ENCODE data around the gene LHFPL3.

LHFPL3 gene

GRCh38 chr7:104794154-104794553 is 465.8 kb downstream of the LHFPL3 start:
- H3K27ac ChIP-seq (replicated peaks), result no peak overlapping the region
- TF ChIP-seq, protein P1, sequence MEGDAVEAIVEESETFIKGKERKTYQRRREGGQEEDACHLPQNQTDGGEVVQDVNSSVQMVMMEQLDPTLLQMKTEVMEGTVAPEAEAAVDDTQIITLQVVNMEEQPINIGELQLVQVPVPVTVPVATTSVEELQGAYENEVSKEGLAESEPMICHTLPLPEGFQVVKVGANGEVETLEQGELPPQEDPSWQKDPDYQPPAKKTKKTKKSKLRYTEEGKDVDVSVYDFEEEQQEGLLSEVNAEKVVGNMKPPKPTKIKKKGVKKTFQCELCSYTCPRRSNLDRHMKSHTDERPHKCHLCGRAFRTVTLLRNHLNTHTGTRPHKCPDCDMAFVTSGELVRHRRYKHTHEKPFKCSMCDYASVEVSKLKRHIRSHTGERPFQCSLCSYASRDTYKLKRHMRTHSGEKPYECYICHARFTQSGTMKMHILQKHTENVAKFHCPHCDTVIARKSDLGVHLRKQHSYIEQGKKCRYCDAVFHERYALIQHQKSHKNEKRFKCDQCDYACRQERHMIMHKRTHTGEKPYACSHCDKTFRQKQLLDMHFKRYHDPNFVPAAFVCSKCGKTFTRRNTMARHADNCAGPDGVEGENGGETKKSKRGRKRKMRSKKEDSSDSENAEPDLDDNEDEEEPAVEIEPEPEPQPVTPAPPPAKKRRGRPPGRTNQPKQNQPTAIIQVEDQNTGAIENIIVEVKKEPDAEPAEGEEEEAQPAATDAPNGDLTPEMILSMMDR (IDR thresholded peaks at IDR 0.05; ENCODE audit: insufficient read depth, low read length), result no peak
- TF ChIP-seq SPI1 (IDR thresholded peaks at IDR 0.05; ENCODE audit: borderline replicate concordance, low read depth) (no peak), REST (IDR thresholded peaks at IDR 0.05; ENCODE audit: insufficient replicate concordance, low read depth) (no peak), GABPA (IDR thresholded peaks at IDR 0.05; ENCODE audit: low read depth) (no peak), POLR2AphosphoS5 (IDR thresholded peaks at IDR 0.05; ENCODE audit: low read depth) (no peak)
- H3K27me3 ChIP-seq (ENCODE audit: insufficient read depth, poor library complexity, severe bottlenecking), result no peaks in the 10 kb centered on the region
- DNase-seq (ENCODE audit: low read depth in 1 of 2, low spot score in 1 of 2), result no peak
- H3K4me3 ChIP-seq (replicated peaks; ENCODE audit: insufficient read depth, low read length), result no peak overlapping the region

DNA sequence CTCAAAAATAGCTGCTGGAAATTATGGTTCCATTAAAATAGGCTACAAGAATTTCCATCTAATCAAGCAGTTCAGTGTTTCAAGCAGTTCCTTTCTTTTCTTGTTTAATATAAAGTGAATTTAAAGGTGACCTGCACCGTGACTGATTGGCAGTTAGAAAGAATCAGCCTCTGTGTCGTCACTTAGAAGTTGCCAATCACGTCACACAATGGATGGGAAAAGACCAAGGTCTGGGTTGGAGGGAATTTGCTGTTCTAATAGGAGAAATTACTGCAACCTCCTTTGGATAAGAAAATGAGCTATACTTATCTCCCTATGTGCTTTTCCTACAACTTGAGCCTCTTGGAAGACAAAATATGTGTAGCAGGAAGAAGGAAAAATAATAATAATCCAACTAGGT is 466.2 kb downstream of the LHFPL3 start:
- TF ChIP-seq SPI1 (IDR thresholded peaks at IDR 0.05; ENCODE audit: borderline replicate concordance, low read depth) (no peak), REST (IDR thresholded peaks at IDR 0.05; ENCODE audit: insufficient replicate concordance, low read depth) (no peak), POLR2AphosphoS5 (IDR thresholded peaks at IDR 0.05; ENCODE audit: low read depth) (no peak), GABPA (IDR thresholded peaks at IDR 0.05; ENCODE audit: low read depth) (no peak)
- TF ChIP-seq, protein P1 (IDR thresholded peaks at IDR 0.05; ENCODE audit: insufficient read depth, low read length), result no peak
- DNase-seq (ENCODE audit: low read depth in 1 of 2, low spot score in 1 of 2), result no peak
- no peaks in the 10 kb centered on the region for H3K27me3 ChIP-seq (ENCODE audit: insufficient read depth, poor library complexity, severe bottlenecking)
- H3K27ac ChIP-seq (replicated peaks), result no peak overlapping the region
- H3K4me3 ChIP-seq (replicated peaks; ENCODE audit: insufficient read depth, low read length), result no peak overlapping the region

GRCh38 chr7:104795086-104795485 is 466.7 kb downstream of the LHFPL3 start:
- Histone ChIP-seq H3K27ac (replicated peaks) (no peak overlapping the region), H3K27me3 (ENCODE audit: insufficient read depth, poor library complexity, severe bottlenecking) (no peaks in the 10 kb centered on the region), H3K4me3 (replicated peaks; ENCODE audit: insufficient read depth, low read length) (no peak overlapping the region)
- DNase-seq (ENCODE audit: low read depth in 1 of 2, low spot score in 1 of 2), result no peak
- TF ChIP-seq GABPA (IDR thresholded peaks at IDR 0.05; ENCODE audit: low read depth), result no peak
- TF ChIP-seq REST (IDR thresholded peaks at IDR 0.05; ENCODE audit: insufficient replicate concordance, low read depth), result no peak
- no peak for TF ChIP-seq SPI1 (IDR thresholded peaks at IDR 0.05; ENCODE audit: borderline replicate concordance, low read depth)
- no peak for TF ChIP-seq POLR2AphosphoS5 (IDR thresholded peaks at IDR 0.05; ENCODE audit: low read depth)
- TF ChIP-seq, protein P1 (IDR thresholded peaks at IDR 0.05; ENCODE audit: insufficient read depth, low read length), result no peak
